GM23338 (cell line): Measurements from ENCODE around the gene TOM1L2. TPM values are rescaled to one million over a fixed set of nuclear protein-coding genes. Genes with fewer than 3 reads are reported as not detected.

ENCODE experiments used
- ATAC-seq: fragments of 200-7000 bp; cut with Tn5 transposase; 3 replicates; pipeline ENCODE4 v1.9.1; 2020
- DNase-seq: peaks from one replicate; pipeline ENCODE4 v3.0.0-alpha.2; 2015; ENCODE audit warnings: low spot score
- H2AFZ ChIP-seq: fragments of 200-600 bp; sonication (generic); 2 replicates; pipeline ENCODE4 v1.8.0; 2016; ENCODE audit warnings: antibody characterized with exemption, mild to moderate bottlenecking, moderate library complexity
- H3F3A ChIP-seq: fragments of 200-600 bp; sonication (generic); replicated peaks from 2 replicates; pipeline ENCODE4 v1.8.0; 2017; ENCODE audit warnings: antibody characterized with exemption, mixed run types, low read depth
- H3K27ac ChIP-seq: fragments of 200-600 bp; sonication (generic); 2 replicates; pipeline ENCODE4 v1.6.1; 2016; ENCODE audit warnings: low read depth
- H3K27me3 ChIP-seq: fragments of 200-600 bp; sonication (generic); 2 replicates; pipeline ENCODE4 v1.8.0; 2016; ENCODE audit warnings: mild to moderate bottlenecking, mixed run types, moderate library complexity; ENCODE audit not compliant: insufficient read depth
- H3K36me3 ChIP-seq: fragments of 200-600 bp; sonication (generic); 2 replicates; pipeline ENCODE4 v1.8.0; 2016; ENCODE audit warnings: mild to moderate bottlenecking; ENCODE audit not compliant: insufficient read depth
- H3K4me1 ChIP-seq: fragments of 200-600 bp; sonication (generic); 2 replicates; pipeline ENCODE4 v1.8.0; 2016; ENCODE audit warnings: mild to moderate bottlenecking, moderate library complexity; ENCODE audit not compliant: insufficient read depth
- H3K4me2 ChIP-seq: fragments of 200-600 bp; sonication (generic); 2 replicates; pipeline ENCODE4 v1.7.1; 2017; ENCODE audit warnings: mixed run types
- H3K4me3 ChIP-seq: fragments of 200-600 bp; sonication (generic); 2 replicates; pipeline ENCODE4 v1.6.1; 2016; ENCODE audit warnings: mixed run types
- H3K79me2 ChIP-seq: fragments of 200-600 bp; sonication (generic); replicated peaks from 2 replicates; pipeline ENCODE4 v1.8.0; 2017; ENCODE audit warnings: mild to moderate bottlenecking; ENCODE audit not compliant: insufficient read depth
- H3K9me2 ChIP-seq: fragments of 200-600 bp; sonication (generic); 2 replicates; pipeline ENCODE4 v1.8.0; 2017; ENCODE audit not compliant: insufficient read depth
- H4K20me1 ChIP-seq: fragments of 200-600 bp; sonication (generic); replicated peaks from 2 replicates; pipeline ENCODE4 v1.8.0; 2017; ENCODE audit warnings: mild to moderate bottlenecking; ENCODE audit not compliant: insufficient read depth
- H3K27ac Mint-ChIP-seq: 2 replicates; pipeline ENCODE4 v1.8.0; 2020; ENCODE audit warnings: inconsistent platforms, mild to moderate bottlenecking, moderate library complexity, mixed read lengths
- H3K27me3 Mint-ChIP-seq: 3 replicates; pipeline ENCODE4 v1.8.0; 2022; ENCODE audit warnings: low read depth, mild to moderate bottlenecking, moderate library complexity, mixed read lengths, inconsistent platforms; ENCODE audit not compliant: insufficient read depth, poor library complexity
- H3K36me3 Mint-ChIP-seq: 3 replicates; pipeline ENCODE4 v1.8.0; 2021; ENCODE audit warnings: low read depth, mild to moderate bottlenecking, inconsistent platforms, moderate library complexity, mixed read lengths
- H3K4me1 Mint-ChIP-seq: 3 replicates; pipeline ENCODE4 v1.8.0; 2020; ENCODE audit warnings: mild to moderate bottlenecking, inconsistent platforms, mixed read lengths
- H3K4me3 Mint-ChIP-seq: 3 replicates; pipeline ENCODE4 v1.8.0; 2021; ENCODE audit warnings: moderate library complexity, mild to moderate bottlenecking, inconsistent platforms, mixed read lengths
- H3K9me3 Mint-ChIP-seq: 3 replicates; pipeline ENCODE4 v1.8.0; 2020; ENCODE audit warnings: moderate library complexity, mild to moderate bottlenecking, inconsistent platforms, mixed read lengths
- CTCF ChIP-seq, 2 experiments: fragments of 200-600 bp in 1 of 2; sonication (generic) in 1 of 2; conservative IDR thresholded peaks; 2 replicates each; pipeline versions ENCODE4 v1.5.1 to v1.6.1; 2016 to 2017; ENCODE audit warnings: antibody characterized with exemption in 2 of 2, low read depth in 2 of 2, mild to moderate bottlenecking in 2 of 2, moderate library complexity in 1 of 2
- JUNB ChIP-seq: IDR thresholded peaks from one replicate; pipeline ENCODE4 v1.6.1; 2016; ENCODE audit warnings: antibody characterized with exemption; ENCODE audit not compliant: unreplicated experiment
- microRNA counts: library from miRNA; unstranded; fragments of <30 nt; microRNA quantifications from one replicate; lab custom pipeline; 2017
- microRNA-seq: library from miRNA; unstranded; fragments of <30 nt; microRNA quantifications from one replicate; pipeline ENCODE4, GENCODE V29; 2017
- polyA plus RNA-seq: library from polyadenylated mRNA; unstranded; fragments of >200 nt; fragmentation: Nextera tagmentation; extraction: Ambion mirVana; gene quantifications from 2 replicates; pipeline ENCODE4 v1.2.1, GENCODE V29; 2016
- small RNA-seq: library from RNA; depleted of rRNA; stranded (forward); fragments of <200 nt; gene quantifications from one replicate; pipeline ENCODE3, GENCODE V24; 2014; ENCODE audit warnings: low replicate concordance
- total RNA-seq: library from RNA; depleted of rRNA; stranded (reverse); fragments of >200 nt; shearing (Covaris generic); gene quantifications from 2 replicates; pipeline ENCODE4 v1.2.3, GENCODE V29; 2014; rRNA removed
- TF ChIP-seq, protein P1 (sequence below): IDR thresholded peaks from one replicate; pipeline ENCODE4 v1.6.1; 2018; ENCODE audit warnings: antibody characterized with exemption; ENCODE audit not compliant: unreplicated experiment
- TF ChIP-seq, protein P2 (sequence below): fragments of 250-450 bp; sonication (Bioruptor Pico); IDR thresholded peaks from 2 replicates; pipeline ENCODE4 v1.5.0; 2020; ENCODE audit warnings: mild to moderate bottlenecking, moderate library complexity

Gene TOM1L2
- total and polyA plus RNA-seq, 2 experiments from 2014 or later, result 3.3 TPM

DNA sequence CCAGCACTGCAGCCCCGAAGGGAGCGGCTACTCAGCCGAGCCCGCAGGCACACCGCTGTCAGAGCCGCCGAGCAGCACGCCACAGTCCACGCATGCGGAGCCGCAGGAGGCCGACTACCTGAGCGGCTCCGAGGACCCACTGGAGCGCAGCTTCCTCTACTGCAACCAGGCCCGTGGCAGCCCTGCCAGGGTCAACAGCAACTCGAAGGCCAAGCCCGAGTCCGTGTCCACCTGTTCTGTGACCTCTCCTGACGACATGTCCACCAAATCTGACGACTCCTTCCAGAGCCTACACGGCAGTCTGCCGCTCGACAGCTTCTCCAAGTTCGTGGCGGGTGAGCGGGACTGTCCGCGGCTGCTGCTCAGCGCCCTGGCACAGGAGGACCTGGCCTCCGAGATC lies 177.8 kb downstream of the TOM1L2 start:
- Mint-ChIP-seq H3K27me3 (peaks cover 30% of the 10 kb centered on the region), H3K36me3 (no peaks in the 10 kb centered on the region), H3K27ac (no peak overlapping the region), H3K9me3 (no peaks in the 10 kb centered on the region; the same call in 2 of the 3 replicates), H3K4me3 (no peak overlapping the region), H3K4me1 (peaks cover 39% of the 10 kb centered on the region)
- Histone ChIP-seq H3K4me3 (no peak overlapping the region), H3K27me3 (peaks cover 23% of the 10 kb centered on the region; the same call in 1 of the 2 replicates), H3K27ac (no peak overlapping the region), H3K9me2 (no peaks in the 10 kb centered on the region), H3K4me1 (peaks cover 18% of the 10 kb centered on the region; the same call in 1 of the 2 replicates), H3K36me3 (no peaks in the 10 kb centered on the region), H2AFZ (no peak overlapping the region), H3K79me2 (no peaks in the 10 kb centered on the region), H3K4me2 (no peak overlapping the region), H3F3A (no peaks in the 10 kb centered on the region), H4K20me1 (no peaks in the 10 kb centered on the region)
- ATAC-seq, result no peak
- DNase-seq, result no peak
- TF ChIP-seq, protein P1, sequence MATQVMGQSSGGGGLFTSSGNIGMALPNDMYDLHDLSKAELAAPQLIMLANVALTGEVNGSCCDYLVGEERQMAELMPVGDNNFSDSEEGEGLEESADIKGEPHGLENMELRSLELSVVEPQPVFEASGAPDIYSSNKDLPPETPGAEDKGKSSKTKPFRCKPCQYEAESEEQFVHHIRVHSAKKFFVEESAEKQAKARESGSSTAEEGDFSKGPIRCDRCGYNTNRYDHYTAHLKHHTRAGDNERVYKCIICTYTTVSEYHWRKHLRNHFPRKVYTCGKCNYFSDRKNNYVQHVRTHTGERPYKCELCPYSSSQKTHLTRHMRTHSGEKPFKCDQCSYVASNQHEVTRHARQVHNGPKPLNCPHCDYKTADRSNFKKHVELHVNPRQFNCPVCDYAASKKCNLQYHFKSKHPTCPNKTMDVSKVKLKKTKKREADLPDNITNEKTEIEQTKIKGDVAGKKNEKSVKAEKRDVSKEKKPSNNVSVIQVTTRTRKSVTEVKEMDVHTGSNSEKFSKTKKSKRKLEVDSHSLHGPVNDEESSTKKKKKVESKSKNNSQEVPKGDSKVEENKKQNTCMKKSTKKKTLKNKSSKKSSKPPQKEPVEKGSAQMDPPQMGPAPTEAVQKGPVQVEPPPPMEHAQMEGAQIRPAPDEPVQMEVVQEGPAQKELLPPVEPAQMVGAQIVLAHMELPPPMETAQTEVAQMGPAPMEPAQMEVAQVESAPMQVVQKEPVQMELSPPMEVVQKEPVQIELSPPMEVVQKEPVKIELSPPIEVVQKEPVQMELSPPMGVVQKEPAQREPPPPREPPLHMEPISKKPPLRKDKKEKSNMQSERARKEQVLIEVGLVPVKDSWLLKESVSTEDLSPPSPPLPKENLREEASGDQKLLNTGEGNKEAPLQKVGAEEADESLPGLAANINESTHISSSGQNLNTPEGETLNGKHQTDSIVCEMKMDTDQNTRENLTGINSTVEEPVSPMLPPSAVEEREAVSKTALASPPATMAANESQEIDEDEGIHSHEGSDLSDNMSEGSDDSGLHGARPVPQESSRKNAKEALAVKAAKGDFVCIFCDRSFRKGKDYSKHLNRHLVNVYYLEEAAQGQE, result no peak
- TF ChIP-seq JUNB (no peak), CTCF (conservative IDR thresholded peaks at IDR 0.05; ENCODE audit: low read depth in 2 of 2) (no peak)
- TF ChIP-seq, protein P2, sequence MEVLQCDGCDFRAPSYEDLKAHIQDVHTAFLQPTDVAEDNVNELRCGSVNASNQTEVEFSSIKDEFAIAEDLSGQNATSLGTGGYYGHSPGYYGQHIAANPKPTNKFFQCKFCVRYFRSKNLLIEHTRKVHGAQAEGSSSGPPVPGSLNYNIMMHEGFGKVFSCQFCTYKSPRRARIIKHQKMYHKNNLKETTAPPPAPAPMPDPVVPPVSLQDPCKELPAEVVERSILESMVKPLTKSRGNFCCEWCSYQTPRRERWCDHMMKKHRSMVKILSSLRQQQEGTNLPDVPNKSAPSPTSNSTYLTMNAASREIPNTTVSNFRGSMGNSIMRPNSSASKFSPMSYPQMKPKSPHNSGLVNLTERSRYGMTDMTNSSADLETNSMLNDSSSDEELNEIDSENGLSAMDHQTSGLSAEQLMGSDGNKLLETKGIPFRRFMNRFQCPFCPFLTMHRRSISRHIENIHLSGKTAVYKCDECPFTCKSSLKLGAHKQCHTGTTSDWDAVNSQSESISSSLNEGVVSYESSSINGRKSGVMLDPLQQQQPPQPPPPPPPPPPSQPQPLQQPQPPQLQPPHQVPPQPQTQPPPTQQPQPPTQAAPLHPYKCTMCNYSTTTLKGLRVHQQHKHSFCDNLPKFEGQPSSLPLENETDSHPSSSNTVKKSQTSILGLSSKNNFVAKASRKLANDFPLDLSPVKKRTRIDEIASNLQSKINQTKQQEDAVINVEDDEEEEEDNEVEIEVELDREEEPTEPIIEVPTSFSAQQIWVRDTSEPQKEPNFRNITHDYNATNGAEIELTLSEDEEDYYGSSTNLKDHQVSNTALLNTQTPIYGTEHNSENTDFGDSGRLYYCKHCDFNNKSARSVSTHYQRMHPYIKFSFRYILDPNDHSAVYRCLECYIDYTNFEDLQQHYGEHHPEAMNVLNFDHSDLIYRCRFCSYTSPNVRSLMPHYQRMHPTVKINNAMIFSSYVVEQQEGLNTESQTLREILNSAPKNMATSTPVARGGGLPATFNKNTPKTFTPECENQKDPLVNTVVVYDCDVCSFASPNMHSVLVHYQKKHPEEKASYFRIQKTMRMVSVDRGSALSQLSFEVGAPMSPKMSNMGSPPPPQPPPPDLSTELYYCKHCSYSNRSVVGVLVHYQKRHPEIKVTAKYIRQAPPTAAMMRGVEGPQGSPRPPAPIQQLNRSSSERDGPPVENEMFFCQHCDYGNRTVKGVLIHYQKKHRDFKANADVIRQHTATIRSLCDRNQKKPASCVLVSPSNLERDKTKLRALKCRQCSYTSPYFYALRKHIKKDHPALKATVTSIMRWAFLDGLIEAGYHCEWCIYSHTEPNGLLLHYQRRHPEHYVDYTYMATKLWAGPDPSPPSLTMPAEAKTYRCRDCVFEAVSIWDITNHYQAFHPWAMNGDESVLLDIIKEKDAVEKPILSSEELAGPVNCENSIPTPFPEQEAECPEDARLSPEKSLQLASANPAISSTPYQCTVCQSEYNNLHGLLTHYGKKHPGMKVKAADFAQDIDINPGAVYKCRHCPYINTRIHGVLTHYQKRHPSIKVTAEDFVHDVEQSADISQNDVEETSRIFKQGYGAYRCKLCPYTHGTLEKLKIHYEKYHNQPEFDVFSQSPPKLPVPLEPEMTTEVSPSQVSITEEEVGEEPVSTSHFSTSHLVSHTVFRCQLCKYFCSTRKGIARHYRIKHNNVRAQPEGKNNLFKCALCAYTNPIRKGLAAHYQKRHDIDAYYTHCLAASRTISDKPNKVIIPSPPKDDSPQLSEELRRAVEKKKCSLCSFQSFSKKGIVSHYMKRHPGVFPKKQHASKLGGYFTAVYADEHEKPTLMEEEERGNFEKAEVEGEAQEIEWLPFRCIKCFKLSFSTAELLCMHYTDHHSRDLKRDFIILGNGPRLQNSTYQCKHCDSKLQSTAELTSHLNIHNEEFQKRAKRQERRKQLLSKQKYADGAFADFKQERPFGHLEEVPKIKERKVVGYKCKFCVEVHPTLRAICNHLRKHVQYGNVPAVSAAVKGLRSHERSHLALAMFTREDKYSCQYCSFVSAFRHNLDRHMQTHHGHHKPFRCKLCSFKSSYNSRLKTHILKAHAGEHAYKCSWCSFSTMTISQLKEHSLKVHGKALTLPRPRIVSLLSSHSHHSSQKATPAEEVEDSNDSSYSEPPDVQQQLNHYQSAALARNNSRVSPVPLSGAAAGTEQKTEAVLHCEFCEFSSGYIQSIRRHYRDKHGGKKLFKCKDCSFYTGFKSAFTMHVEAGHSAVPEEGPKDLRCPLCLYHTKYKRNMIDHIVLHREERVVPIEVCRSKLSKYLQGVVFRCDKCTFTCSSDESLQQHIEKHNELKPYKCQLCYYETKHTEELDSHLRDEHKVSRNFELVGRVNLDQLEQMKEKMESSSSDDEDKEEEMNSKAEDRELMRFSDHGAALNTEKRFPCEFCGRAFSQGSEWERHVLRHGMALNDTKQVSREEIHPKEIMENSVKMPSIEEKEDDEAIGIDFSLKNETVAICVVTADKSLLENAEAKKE (CRISPR knock-in tag), result no peak

MicroRNAs encoded within 50 kb of the gene (microRNA counts, 767-probe panel; counts per million panel counts)
- microRNA hsa-miR-33b-5p (lab: Ali Mortazavi, UCI), result not detected

Small RNAs within 50 kb of the gene (microRNA-seq; reads per million reads assigned to microRNA genes)
- 27.2 reads per million, percentile 46 among the genes with 10 or more reads in this experiment for gene MIR33B
- 1.6 reads per million for gene MIR6777

Small RNAs within 50 kb of the gene (small RNA-seq; reads per million reads assigned to genes)
- gene MIR33B (0.20 reads per million), gene MIR6777 (not detected)

Other genes with a start within 250 kb of the TOM1L2 start
- 77.7 and 85.3 TPM in 2 replicates for gene SREBF1, start 135.4 kb downstream of the TOM1L2 start, total RNA-seq
- 39.6 and 43.7 TPM in 2 replicates for gene SREBF1, start 135.4 kb downstream of the TOM1L2 start, polyA plus RNA-seq
- not detected in 2 replicates for gene DRC3, start 462 bp upstream of the TOM1L2 start, total RNA-seq
- gene DRC3, start 462 bp upstream of the TOM1L2 start, polyA plus RNA-seq, result 0.42 and 1.1 TPM in 2 replicates
- 25.7 and 33.4 TPM in 2 replicates for gene ATPAF2, start 66.8 kb upstream of the TOM1L2 start, total RNA-seq
- 24.3 and 24.7 TPM in 2 replicates for gene ATPAF2, start 66.8 kb upstream of the TOM1L2 start, polyA plus RNA-seq
- 11.2 and 11.8 TPM in 2 replicates for gene GID4, start 67.0 kb upstream of the TOM1L2 start, total RNA-seq
- 5.6 and 6.3 TPM in 2 replicates for gene GID4, start 67.0 kb upstream of the TOM1L2 start, polyA plus RNA-seq
- 47.4 and 48.0 TPM in 2 replicates for gene DRG2, start 115.5 kb upstream of the TOM1L2 start, total RNA-seq
- gene DRG2, start 115.5 kb upstream of the TOM1L2 start, polyA plus RNA-seq, result 32.5 and 36.2 TPM in 2 replicates
- 1.0 and 1.3 TPM in 2 replicates for gene MYO15A, start 136.4 kb upstream of the TOM1L2 start, total RNA-seq
- gene MYO15A, start 136.4 kb upstream of the TOM1L2 start, polyA plus RNA-seq, result 1.1 and 2.2 TPM in 2 replicates
- 103 and 117 TPM in 2 replicates for gene ALKBH5, start 211.4 kb upstream of the TOM1L2 start, total RNA-seq
- gene ALKBH5, start 211.4 kb upstream of the TOM1L2 start, polyA plus RNA-seq, result 32.2 TPM in 2 replicates